ENCODE measurements around the gene VARS2. TPM values are rescaled to one million over a fixed set of nuclear protein-coding genes. Genes with fewer than 3 reads are reported as not detected.
A peak's percentile ranks its signal among the peaks of the same experiment; 100 is the strongest.

The VARS2 gene
- polyA plus RNA-seq, 1 of the 3 experiments (the other 2 are of a cell fraction) = 31.2 TPM

- peak; percentile 83 for DNase-seq
- Histone ChIP-seq H3K27me3 (ENCODE audit: insufficient read depth) (no peaks in the 10 kb centered on the region), H3K4me2 (peak overlapping the region; percentile 43), H3K79me2 (ENCODE audit: insufficient read depth) (no peaks in the 10 kb centered on the region), H4K20me1 (ENCODE audit: insufficient read depth) (no peaks in the 10 kb centered on the region), H3K27ac (ENCODE audit: low read depth in 2 of 2, low read length in 1 of 2) (peak overlapping the region; percentile 73 to 87), H3K4me1 (ENCODE audit: control insufficient read depth in 1 of 2, insufficient read depth in 2 of 2, low read depth in 1 of 2, low read length in 1 of 2) (peaks cover 7 to 17% of the 10 kb centered on the region in 2 experiments; a peak in 2 of 4 replicates), H3K36me3 (replicated peaks in 1 of 2; ENCODE audit: control insufficient read depth in 1 of 2, insufficient read depth in 2 of 2, low read length in 1 of 2) (no peaks in the 10 kb centered on the region), H2AFZ (ENCODE audit: low read depth) (peak overlapping the region; percentile 84), H3K4me3 (ENCODE audit: low read depth in 2 of 2, low read length in 1 of 2) (peak overlapping the region; percentile 21 to 23), H3F3A (replicated peaks; ENCODE audit: insufficient read depth) (peaks cover 8% of the 10 kb centered on the region), H3K9me2 (no peaks in the 10 kb centered on the region), H3K9ac (peak overlapping the region; percentile 44), H3K9me3 (no peaks in the 10 kb centered on the region)
- ChIA-PET POLR2A (no interaction called here), CTCF (interaction anchor here (0.6 to 7.6 kb wide), 34 partner anchors 9 to 210 kb away, joined by 3 to 103 read pairs (median 4); no protein-coding TSS in a partner anchor)
- 14% methylated on average over 14 of the region's 15 CpGs for WGBS (ENCODE audit: low lambda C conversion rate)
- TF ChIP-seq SMC3 (IDR thresholded peaks at IDR 0.05; ENCODE audit: low read depth, low read length) (peak; percentile 92), GATA2 (CRISPR knock-in tag; IDR thresholded peaks at IDR 0.05) (no peak), REST (IDR thresholded peaks at IDR 0.05; ENCODE audit: low read depth, low read length) (no peak), RCOR1 (IDR thresholded peaks at IDR 0.05; ENCODE audit: low read length) (peak; percentile 64), EZH2phosphoT487 (IDR thresholded peaks at IDR 0.05; ENCODE audit: borderline replicate concordance, low read depth) (no peak), ELF1 (IDR thresholded peaks at IDR 0.05) (no peak), RFX5 (IDR thresholded peaks at IDR 0.05; ENCODE audit: low read length) (no peak), MAX (IDR thresholded peaks at IDR 0.05; ENCODE audit: low read depth) (0 out of 2 replicates have a peak, but pooled peaks have one; percentile 14), NRF1 (IDR thresholded peaks at IDR 0.05; ENCODE audit: low read depth, low read length) (no peak), MEF2A (IDR thresholded peaks at IDR 0.05; ENCODE audit: borderline replicate concordance, low read depth) (no peak), EP300 (IDR thresholded peaks at IDR 0.05; ENCODE audit: borderline replicate concordance in 1 of 2, low read depth in 1 of 2, low read length in 1 of 2) (no peak), FOXJ3 (CRISPR knock-in tag; IDR thresholded peaks at IDR 0.05) (no peak), YY1 (IDR thresholded peaks at IDR 0.05; ENCODE audit: low read depth) (peak; percentile 74; the same call in 1 of the 2 replicates), RXRA (IDR thresholded peaks at IDR 0.05; ENCODE audit: borderline replicate concordance, low read depth) (no peak), TEAD4 (IDR thresholded peaks at IDR 0.05; ENCODE audit: borderline replicate concordance, insufficient read depth) (no peak), FOXM1 (IDR thresholded peaks at IDR 0.05; ENCODE audit: low read depth) (no peak), JUND (IDR thresholded peaks at IDR 0.05) (no peak), NFIC (IDR thresholded peaks at IDR 0.05; ENCODE audit: borderline replicate concordance) (no peak), MXI1 (IDR thresholded peaks at IDR 0.05; ENCODE audit: low read depth, low read length) (no peak), TCF12 (IDR thresholded peaks at IDR 0.05) (0 out of 2 replicates have a peak, but pooled peaks have one; percentile 13), CHD2 (IDR thresholded peaks at IDR 0.05; ENCODE audit: low read length, partially characterized antibody) (no peak), FOSL2 (IDR thresholded peaks at IDR 0.05; ENCODE audit: borderline replicate concordance, low read depth) (no peak), USF1 (IDR thresholded peaks at IDR 0.05; ENCODE audit: borderline replicate concordance, low read depth) (no peak), RAD21 (IDR thresholded peaks at IDR 0.05; ENCODE audit: low read length) (peak; percentile 95)
- TF ChIP-seq, protein P1, sequence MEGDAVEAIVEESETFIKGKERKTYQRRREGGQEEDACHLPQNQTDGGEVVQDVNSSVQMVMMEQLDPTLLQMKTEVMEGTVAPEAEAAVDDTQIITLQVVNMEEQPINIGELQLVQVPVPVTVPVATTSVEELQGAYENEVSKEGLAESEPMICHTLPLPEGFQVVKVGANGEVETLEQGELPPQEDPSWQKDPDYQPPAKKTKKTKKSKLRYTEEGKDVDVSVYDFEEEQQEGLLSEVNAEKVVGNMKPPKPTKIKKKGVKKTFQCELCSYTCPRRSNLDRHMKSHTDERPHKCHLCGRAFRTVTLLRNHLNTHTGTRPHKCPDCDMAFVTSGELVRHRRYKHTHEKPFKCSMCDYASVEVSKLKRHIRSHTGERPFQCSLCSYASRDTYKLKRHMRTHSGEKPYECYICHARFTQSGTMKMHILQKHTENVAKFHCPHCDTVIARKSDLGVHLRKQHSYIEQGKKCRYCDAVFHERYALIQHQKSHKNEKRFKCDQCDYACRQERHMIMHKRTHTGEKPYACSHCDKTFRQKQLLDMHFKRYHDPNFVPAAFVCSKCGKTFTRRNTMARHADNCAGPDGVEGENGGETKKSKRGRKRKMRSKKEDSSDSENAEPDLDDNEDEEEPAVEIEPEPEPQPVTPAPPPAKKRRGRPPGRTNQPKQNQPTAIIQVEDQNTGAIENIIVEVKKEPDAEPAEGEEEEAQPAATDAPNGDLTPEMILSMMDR (IDR thresholded peaks at IDR 0.05) = peak; percentile 94
- TF ChIP-seq, protein P2, sequence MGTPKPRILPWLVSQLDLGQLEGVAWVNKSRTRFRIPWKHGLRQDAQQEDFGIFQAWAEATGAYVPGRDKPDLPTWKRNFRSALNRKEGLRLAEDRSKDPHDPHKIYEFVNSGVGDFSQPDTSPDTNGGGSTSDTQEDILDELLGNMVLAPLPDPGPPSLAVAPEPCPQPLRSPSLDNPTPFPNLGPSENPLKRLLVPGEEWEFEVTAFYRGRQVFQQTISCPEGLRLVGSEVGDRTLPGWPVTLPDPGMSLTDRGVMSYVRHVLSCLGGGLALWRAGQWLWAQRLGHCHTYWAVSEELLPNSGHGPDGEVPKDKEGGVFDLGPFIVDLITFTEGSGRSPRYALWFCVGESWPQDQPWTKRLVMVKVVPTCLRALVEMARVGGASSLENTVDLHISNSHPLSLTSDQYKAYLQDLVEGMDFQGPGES (IDR thresholded peaks at IDR 0.05; ENCODE audit: low read depth, low read length) = no peak
Observed at GRCh38 chr6:30877419-30878262, 36.4 kb upstream of the VARS2 start.
